ENCODE results near the gene RPL13A. TPM values are rescaled to one million over a fixed set of nuclear protein-coding genes. Genes with fewer than 3 reads are reported as not detected.

RPL13A gene
- total and polyA plus RNA-seq, 9 of the 15 experiments (the other 6 are each of a cell fraction or from before 2014, with no cell fraction given) = 1,744 to 5,482 (median 2,949) TPM

DNA sequence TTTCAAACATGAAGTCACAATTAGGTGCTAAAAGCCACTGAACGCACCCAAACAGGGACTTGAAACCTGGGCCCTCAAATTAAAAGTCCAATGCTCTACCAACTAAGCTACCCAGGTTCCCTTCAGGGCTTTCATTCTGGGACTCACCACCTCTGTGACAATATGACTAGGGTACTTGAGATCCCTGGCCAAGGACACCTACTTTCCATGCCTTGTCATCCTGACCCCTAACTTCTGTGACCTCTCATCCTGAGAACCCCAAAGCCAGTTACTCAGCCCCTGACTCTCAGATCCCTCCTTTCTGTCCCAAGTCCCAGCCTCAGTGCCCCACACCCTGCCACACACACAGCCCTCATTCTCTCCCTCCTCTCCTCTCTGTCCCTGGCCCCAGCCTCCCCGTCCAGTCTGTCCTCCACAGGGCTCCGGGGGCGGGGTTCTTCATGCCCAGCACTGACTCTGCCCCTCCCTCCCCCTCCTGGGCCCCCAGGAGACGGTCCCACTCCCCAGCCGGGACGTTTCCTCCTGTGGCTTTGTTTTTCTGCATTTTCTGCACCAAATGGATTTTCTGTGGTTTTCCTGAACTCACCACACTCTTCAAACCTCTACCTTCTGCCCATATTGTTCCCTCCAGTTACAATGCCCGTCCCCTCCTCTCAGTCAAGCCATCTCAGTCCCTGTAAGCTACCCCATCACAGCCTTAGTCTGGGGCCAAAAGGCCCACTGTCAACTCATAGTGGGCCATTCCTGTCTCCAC is 47.4 kb downstream of the RPL13A start:
- POLR2A ChIA-PET = interaction anchor here (0.5 to 1.5 kb wide), 9 partner anchors 9 to 912 kb away, joined by 3 to 7 read pairs (median 3); partner anchors contain the start of gene RPS11
- intact Hi-C loops (cut with micrococcal nuclease) (no loop called here), in situ Hi-C loops (cut with MboI) (no loop called here)
- H3K4me3 ChIP-seq = peak overlapping the region; percentile 71
- peaks cover 11 to 30% of the 10 kb centered on the region in 2 experiments; a peak in 4 of 5 replicates for H3K4me1 ChIP-seq (replicated peaks in 1 of 2; ENCODE audit: control insufficient read depth in 2 of 2, insufficient read depth in 2 of 2, low read length in 2 of 2)
- H3K9me1 ChIP-seq (ENCODE audit: control insufficient read depth, insufficient read depth, low read length) = no peaks in the 10 kb centered on the region
- H4K20me1 ChIP-seq (replicated peaks; ENCODE audit: control insufficient read depth, insufficient read depth, low read length) = no peaks in the 10 kb centered on the region
- H3K9me3 ChIP-seq (replicated peaks; ENCODE audit: control insufficient read depth, insufficient read depth, low read depth, low read length) = no peaks in the 10 kb centered on the region
- TF ChIP-seq KDM5B (IDR thresholded peaks at IDR 0.05; ENCODE audit: insufficient replicate concordance, low read depth, low read length) (peak; percentile 41), EZH2 (IDR thresholded peaks at IDR 0.05; ENCODE audit: borderline replicate concordance, low read depth, low read length) (no peak)
- no peaks in the 10 kb centered on the region for H3K79me2 ChIP-seq (ENCODE audit: control insufficient read depth, insufficient read depth, low read length)
- no peaks in the 10 kb centered on the region for H3K27me3 ChIP-seq (ENCODE audit: control insufficient read depth in 2 of 2, insufficient read depth in 2 of 2, low read length in 2 of 2)
- CTCF ChIA-PET (ENCODE audit: low intra/inter-chr PET ratio) = no interaction called here
- 0 out of 3 replicates have a peak, but pooled peaks cover 3% of the 10 kb centered on the region for H3K36me3 ChIP-seq (ENCODE audit: control insufficient read depth, insufficient read depth, low read length)
- peak overlapping the region; percentile 73; the same call in 2 of the 3 replicates for H3K27ac ChIP-seq (ENCODE audit: extremely low read depth, low read depth, low read length)
- ATAC-seq (no peak), DNase-seq (ENCODE audit: extremely low read depth in 1 of 4, low spot score in 3 of 4) (peak in 2 of 4 experiments; percentile 6 to 9), FAIRE-seq (no peak)
- no TSS peak for BruUV-seq (replicated peaks)
- WGBS (ENCODE audit: insufficient coverage, low coverage, missing lambda C conversion rate) = 50% methylated on average over 3 of the region's 8 CpGs
- peak overlapping the region; percentile 94 for H2AFZ ChIP-seq (ENCODE audit: low read depth, low read length)
- peak overlapping the region; percentile 69 to 94 for H3K9ac ChIP-seq (ENCODE audit: insufficient read depth in 1 of 2, low read depth in 2 of 2, low read length in 2 of 2)
- H3K4me2 ChIP-seq (ENCODE audit: insufficient read depth, low read length) = peak overlapping the region; percentile 92

- Histone ChIP-seq H3K9me3 (replicated peaks; ENCODE audit: control insufficient read depth, insufficient read depth, low read depth, low read length) (no peaks in the 10 kb centered on the region), H2AFZ (ENCODE audit: low read depth, low read length) (no peak overlapping the region), H3K36me3 (ENCODE audit: control insufficient read depth, insufficient read depth, low read length) (0 out of 3 replicates have a peak, but pooled peaks cover 3% of the 10 kb centered on the region), H3K9ac (ENCODE audit: insufficient read depth in 1 of 2, low read depth in 2 of 2, low read length in 2 of 2) (no peak overlapping the region), H3K27me3 (ENCODE audit: control insufficient read depth in 2 of 2, insufficient read depth in 2 of 2, low read length in 2 of 2) (no peaks in the 10 kb centered on the region), H3K27ac (ENCODE audit: extremely low read depth, low read depth, low read length) (no peak overlapping the region), H3K4me1 (replicated peaks in 1 of 2; ENCODE audit: control insufficient read depth in 2 of 2, insufficient read depth in 2 of 2, low read length in 2 of 2) (peaks cover 11 to 30% of the 10 kb centered on the region in 2 experiments; a peak in 4 of 5 replicates), H3K9me1 (ENCODE audit: control insufficient read depth, insufficient read depth, low read length) (no peaks in the 10 kb centered on the region), H3K4me2 (ENCODE audit: insufficient read depth, low read length) (no peak overlapping the region), H4K20me1 (replicated peaks; ENCODE audit: control insufficient read depth, insufficient read depth, low read length) (no peaks in the 10 kb centered on the region), H3K4me3 (no peak overlapping the region), H3K79me2 (ENCODE audit: control insufficient read depth, insufficient read depth, low read length) (no peaks in the 10 kb centered on the region)
- in situ Hi-C loops (cut with MboI) (no loop called here), intact Hi-C loops (cut with micrococcal nuclease) (no loop called here)
- CTCF ChIA-PET (ENCODE audit: low intra/inter-chr PET ratio) = interaction anchor here (0.8 kb wide), 1 partner anchor 8 kb away, joined by 5 read pairs; no protein-coding TSS in a partner anchor
- ATAC-seq = no peak
- 72% methylated on average over 17 of the region's 22 CpGs for whole genome bisulfite sequencing (ENCODE audit: insufficient coverage, low coverage, missing lambda C conversion rate)
- no TSS peak for BruUV-seq (replicated peaks)
- no peak for DNase-seq (ENCODE audit: extremely low read depth in 1 of 4, low spot score in 3 of 4)
- TF ChIP-seq, protein P1, sequence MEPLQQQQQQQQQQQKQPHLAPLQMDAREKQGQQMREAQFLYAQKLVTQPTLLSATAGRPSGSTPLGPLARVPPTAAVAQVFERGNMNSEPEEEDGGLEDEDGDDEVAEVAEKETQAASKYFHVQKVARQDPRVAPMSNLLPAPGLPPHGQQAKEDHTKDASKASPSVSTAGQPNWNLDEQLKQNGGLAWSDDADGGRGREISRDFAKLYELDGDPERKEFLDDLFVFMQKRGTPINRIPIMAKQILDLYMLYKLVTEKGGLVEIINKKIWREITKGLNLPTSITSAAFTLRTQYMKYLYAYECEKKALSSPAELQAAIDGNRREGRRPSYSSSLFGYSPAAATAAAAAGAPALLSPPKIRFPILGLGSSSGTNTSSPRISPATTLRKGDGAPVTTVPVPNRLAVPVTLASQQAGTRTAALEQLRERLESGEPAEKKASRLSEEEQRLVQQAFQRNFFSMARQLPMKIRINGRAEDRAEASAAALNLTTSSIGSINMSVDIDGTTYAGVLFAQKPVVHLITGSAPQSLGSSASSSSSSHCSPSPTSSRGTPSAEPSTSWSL (CRISPR knock-in tag; IDR thresholded peaks at IDR 0.05; ENCODE audit: borderline replicate concordance) = no peak
- TF ChIP-seq IRF1 (CRISPR knock-in tag; IDR thresholded peaks at IDR 0.05; ENCODE audit: borderline replicate concordance) (no peak), TCF7L2 (IDR thresholded peaks at IDR 0.05; ENCODE audit: low read depth, low read length) (no peak), ZSCAN29 (IDR thresholded peaks at IDR 0.05) (no peak), SREBF1 (IDR thresholded peaks at IDR 0.05; ENCODE audit: borderline replicate concordance, low read depth, low read length) (no peak), ZFPM2 (CRISPR knock-in tag; IDR thresholded peaks at IDR 0.05) (no peak), STAG1 (CRISPR knock-in tag; IDR thresholded peaks at IDR 0.05; ENCODE audit: borderline replicate concordance) (no peak), CTBP1 (IDR thresholded peaks at IDR 0.05; ENCODE audit: borderline replicate concordance) (no peak), CXXC5 (CRISPR knock-in tag; IDR thresholded peaks at IDR 0.05) (no peak)
- no peak for FAIRE-seq
- POLR2A ChIA-PET = interaction anchor here (0.6 to 0.7 kb wide), 3 partner anchors 9 to 793 kb away, joined by 3 to 5 read pairs (median 3); no protein-coding TSS in a partner anchor
These were observed 49.6 kb downstream of the RPL13A start for GRCh38 chr19:49536921-49537462.
